Measurements from ENCODE around the gene EFNA1. TPM values are rescaled to one million over a fixed set of nuclear protein-coding genes. Genes with fewer than 3 reads are reported as not detected.

Gene EFNA1
- total RNA-seq, 1 experiment from 2014 or later: not detected

DNA sequence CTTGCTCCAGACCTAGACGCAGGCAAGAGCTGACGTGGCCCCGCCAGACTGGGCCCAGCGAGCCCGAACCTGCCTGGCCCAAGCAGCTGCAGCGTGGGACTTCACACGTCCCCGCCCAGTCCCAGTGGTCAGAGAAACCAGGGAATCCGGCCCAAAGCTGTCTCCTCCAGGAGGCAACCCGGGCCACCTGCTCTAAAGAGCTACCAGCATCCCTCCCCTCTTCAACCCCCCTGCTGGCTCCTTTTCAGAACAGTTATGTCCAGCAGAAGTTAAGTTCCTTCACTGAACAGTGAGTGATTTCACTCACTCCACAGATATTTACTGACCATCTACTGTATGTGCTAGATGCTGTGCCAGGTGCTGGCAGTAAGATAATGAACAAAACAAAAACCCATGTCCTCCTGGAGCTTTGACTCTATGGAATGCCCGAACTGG is 2.1 kb upstream of the EFNA1 start:
- Histone ChIP-seq H3K27me3 (ENCODE audit: low read length) (no peaks in the 10 kb centered on the region), H3K4me1 (ENCODE audit: low read length) (peaks cover 21% of the 10 kb centered on the region), H3K79me2 (ENCODE audit: low read length) (no peaks in the 10 kb centered on the region), H2AFZ (ENCODE audit: low read length) (no peak overlapping the region), H3K9me2 (replicated peaks; ENCODE audit: insufficient read depth, low read length) (no peaks in the 10 kb centered on the region), H3K36me3 (ENCODE audit: insufficient read depth, low read length) (no peaks in the 10 kb centered on the region), H4K20me1 (ENCODE audit: insufficient read depth, low read depth, low read length) (no peaks in the 10 kb centered on the region), H3K27ac (ENCODE audit: low read length) (no peak overlapping the region), H3K4me3 (ENCODE audit: low read length) (no peak overlapping the region), H3K9me3 (ENCODE audit: low read length) (no peaks in the 10 kb centered on the region), H3K9ac (ENCODE audit: low read length) (no peak overlapping the region), H3K4me2 (ENCODE audit: low read depth, low read length, poor library complexity, severe bottlenecking) (no peak overlapping the region)
- DNase-seq: no peak

DNA sequence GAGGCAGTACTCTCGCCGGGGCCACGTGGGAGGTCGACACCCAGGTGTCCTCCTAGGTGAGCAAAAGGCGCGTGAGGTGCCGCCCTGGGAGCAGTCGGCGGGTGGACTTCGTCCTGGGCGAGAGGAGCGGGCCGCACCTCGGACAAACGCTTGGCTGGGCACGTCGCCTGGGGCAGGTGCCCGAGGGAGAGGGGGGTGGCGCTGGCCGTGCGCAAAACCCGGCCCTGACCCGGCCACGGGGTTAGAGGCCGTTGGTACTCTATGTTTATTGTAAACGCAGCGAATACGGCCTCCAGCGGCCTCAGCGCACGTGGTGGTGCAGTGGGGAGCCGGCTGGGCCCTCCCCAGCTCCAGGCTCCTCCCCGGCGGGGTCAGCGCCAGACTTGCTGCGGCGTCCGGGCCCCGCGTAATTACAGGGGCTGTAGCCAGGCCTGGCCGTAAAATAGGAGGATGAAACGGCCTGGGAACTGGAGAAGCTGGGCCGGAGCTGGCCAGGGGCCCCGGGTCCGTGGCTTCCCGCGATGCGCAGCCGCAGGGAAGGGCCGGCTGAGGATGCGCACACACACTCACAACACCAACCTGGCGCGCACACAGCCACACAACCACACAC is 1.6 kb upstream of the EFNA1 start:
- Histone ChIP-seq H3K36me3 (ENCODE audit: insufficient read depth, low read length) (no peaks in the 10 kb centered on the region), H3K4me2 (ENCODE audit: low read depth, low read length, poor library complexity, severe bottlenecking) (no peak overlapping the region), H3K27me3 (ENCODE audit: low read length) (no peaks in the 10 kb centered on the region), H4K20me1 (ENCODE audit: insufficient read depth, low read depth, low read length) (no peaks in the 10 kb centered on the region), H3K9me2 (replicated peaks; ENCODE audit: insufficient read depth, low read length) (no peaks in the 10 kb centered on the region), H3K27ac (ENCODE audit: low read length) (no peak overlapping the region), H3K4me1 (ENCODE audit: low read length) (peaks cover 21% of the 10 kb centered on the region), H3K4me3 (ENCODE audit: low read length) (no peak overlapping the region), H3K9me3 (ENCODE audit: low read length) (no peaks in the 10 kb centered on the region), H3K9ac (ENCODE audit: low read length) (no peak overlapping the region), H2AFZ (ENCODE audit: low read length) (no peak overlapping the region), H3K79me2 (ENCODE audit: low read length) (no peaks in the 10 kb centered on the region)
- DNase-seq: no peak

DNA sequence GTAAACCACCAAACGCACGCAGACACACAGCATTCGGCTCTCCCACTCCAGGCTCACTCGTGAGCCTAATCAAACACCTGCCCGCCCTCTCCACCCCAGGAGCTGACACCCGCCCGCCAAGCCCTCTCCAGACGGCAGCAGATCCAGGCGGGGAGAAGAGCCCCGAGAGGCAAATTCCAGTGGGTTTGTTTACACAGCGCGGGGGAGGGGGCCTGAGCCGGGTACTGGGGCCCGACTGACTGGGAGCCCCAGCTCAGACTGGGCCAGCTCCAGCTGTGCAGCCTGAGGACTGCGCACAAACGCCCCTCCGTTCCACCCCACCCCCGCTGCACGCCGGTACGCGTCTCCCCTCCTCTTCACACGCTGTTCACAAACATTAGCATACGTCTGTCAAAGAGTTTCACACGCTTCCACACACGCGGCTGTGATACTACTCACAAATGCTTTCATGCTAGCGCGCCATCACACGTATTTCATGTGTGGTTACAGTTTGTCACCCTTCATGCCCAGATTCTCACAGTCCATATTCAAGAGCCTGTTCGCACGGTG is 1.0 kb upstream of the EFNA1 start:
- Histone ChIP-seq H3K9me3 (ENCODE audit: low read length) (no peaks in the 10 kb centered on the region), H3K4me3 (ENCODE audit: low read length) (peak overlapping the region; percentile 37; the same call in 1 of the 2 replicates), H3K27me3 (ENCODE audit: low read length) (no peaks in the 10 kb centered on the region), H3K4me2 (ENCODE audit: low read depth, low read length, poor library complexity, severe bottlenecking) (peak overlapping the region; percentile 62), H3K9me2 (replicated peaks; ENCODE audit: insufficient read depth, low read length) (no peaks in the 10 kb centered on the region), H2AFZ (ENCODE audit: low read length) (peak overlapping the region; percentile 49; the same call in 1 of the 2 replicates), H3K4me1 (ENCODE audit: low read length) (peaks cover 21% of the 10 kb centered on the region), H3K27ac (ENCODE audit: low read length) (no peak overlapping the region), H4K20me1 (ENCODE audit: insufficient read depth, low read depth, low read length) (no peaks in the 10 kb centered on the region), H3K9ac (ENCODE audit: low read length) (0 out of 2 replicates have a peak overlapping the region, but pooled peaks have one; percentile 10), H3K36me3 (ENCODE audit: insufficient read depth, low read length) (no peaks in the 10 kb centered on the region), H3K79me2 (ENCODE audit: low read length) (no peaks in the 10 kb centered on the region)
- peak; percentile 55 for DNase-seq

DNA sequence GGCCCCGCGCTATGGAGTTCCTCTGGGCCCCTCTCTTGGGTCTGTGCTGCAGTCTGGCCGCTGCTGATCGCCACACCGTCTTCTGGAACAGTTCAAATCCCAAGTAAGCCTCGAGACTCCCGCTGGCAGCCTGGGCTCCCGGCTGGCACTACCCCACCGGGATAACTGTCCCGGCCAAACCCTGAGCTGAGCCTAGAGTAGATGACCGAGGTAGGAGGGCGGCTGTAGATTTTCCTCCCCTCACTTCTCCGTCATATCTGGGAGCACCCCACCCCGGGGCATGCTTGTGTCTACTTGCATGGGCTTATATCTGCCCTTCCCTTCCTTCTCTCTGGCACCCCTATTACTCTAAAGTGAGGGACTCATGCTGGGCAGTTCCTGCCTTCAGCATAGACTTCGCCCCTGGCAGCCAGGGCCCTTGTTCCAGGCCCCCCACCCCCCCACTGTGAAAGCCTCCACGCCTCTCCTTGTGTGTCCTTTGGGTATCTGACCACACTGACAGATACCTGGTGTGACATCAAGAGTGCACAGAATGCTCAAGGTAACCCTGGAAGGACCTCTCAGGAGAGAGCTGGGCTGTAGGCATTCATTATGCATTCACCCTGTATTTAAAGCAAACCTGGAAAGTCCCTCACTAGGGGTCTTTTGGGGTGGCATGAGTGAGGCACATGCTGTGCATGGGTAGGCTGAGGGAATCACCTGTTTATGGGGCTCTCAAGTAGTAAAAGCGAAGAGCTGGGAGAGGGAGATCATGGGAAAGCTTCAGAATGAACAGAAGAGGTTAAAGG is 485 bp downstream of the EFNA1 start:
- no peak for DNase-seq
- H2AFZ ChIP-seq (ENCODE audit: low read length): no peak overlapping the region
- H3K9ac ChIP-seq (ENCODE audit: low read length): peak overlapping the region; percentile 32; the same call in 1 of the 2 replicates
- H3K27me3 ChIP-seq (ENCODE audit: low read length): no peaks in the 10 kb centered on the region
- no peak overlapping the region for H3K27ac ChIP-seq (ENCODE audit: low read length)
- H3K4me3 ChIP-seq (ENCODE audit: low read length): peak overlapping the region; percentile 37; the same call in 1 of the 2 replicates
- H3K36me3 ChIP-seq (ENCODE audit: insufficient read depth, low read length): no peaks in the 10 kb centered on the region
- H3K4me2 ChIP-seq (ENCODE audit: low read depth, low read length, poor library complexity, severe bottlenecking): peak overlapping the region; percentile 62
- H3K9me3 ChIP-seq (ENCODE audit: low read length): no peaks in the 10 kb centered on the region
- no peaks in the 10 kb centered on the region for H3K79me2 ChIP-seq (ENCODE audit: low read length)
- peaks cover 21% of the 10 kb centered on the region for H3K4me1 ChIP-seq (ENCODE audit: low read length)
- no peaks in the 10 kb centered on the region for H4K20me1 ChIP-seq (ENCODE audit: insufficient read depth, low read depth, low read length)
- no peaks in the 10 kb centered on the region for H3K9me2 ChIP-seq (replicated peaks; ENCODE audit: insufficient read depth, low read length)

DNA sequence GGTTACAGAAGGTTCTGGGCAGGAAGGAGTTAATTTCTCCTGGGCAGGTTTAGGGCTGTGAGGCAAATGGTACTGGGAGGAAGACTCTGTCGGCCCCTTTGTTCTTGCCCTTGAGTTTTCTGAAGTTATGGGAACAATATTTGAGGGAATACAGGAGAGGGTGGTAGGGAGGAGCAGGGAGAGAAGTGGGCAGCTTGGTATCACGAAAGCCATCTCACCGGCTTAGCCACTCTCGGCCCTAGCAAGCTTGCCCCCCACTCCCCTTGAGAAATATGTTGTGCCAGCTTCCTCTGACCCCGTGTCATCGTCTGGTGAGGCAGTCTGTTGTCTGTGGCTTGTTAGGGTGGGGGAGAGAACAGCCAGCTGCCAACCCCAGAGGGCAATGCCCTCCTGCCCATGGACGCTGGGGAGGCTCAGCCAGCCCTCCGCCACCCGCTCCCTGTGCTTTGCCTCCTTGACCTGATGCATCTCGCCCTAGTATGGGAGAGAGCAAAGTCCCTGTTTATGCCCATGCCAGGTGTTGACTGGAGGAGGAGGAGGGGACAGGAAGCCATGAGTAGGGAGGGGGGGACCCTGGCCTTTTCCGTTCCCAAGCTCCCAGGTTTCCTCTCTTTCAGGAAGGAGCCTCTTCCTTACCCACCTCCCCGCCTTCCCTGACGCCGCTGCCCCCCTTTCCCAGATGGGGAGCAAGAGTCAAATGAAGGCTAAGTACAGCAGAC is 1.2 kb downstream of the EFNA1 start:
- Histone ChIP-seq H3K9me3 (ENCODE audit: low read length) (no peaks in the 10 kb centered on the region), H3K27ac (ENCODE audit: low read length) (no peak overlapping the region), H3K4me1 (ENCODE audit: low read length) (peaks cover 21% of the 10 kb centered on the region), H3K27me3 (ENCODE audit: low read length) (no peaks in the 10 kb centered on the region), H3K9ac (ENCODE audit: low read length) (peak overlapping the region; percentile 32; the same call in 1 of the 2 replicates), H3K4me3 (ENCODE audit: low read length) (no peak overlapping the region), H3K79me2 (ENCODE audit: low read length) (no peaks in the 10 kb centered on the region), H4K20me1 (ENCODE audit: insufficient read depth, low read depth, low read length) (no peaks in the 10 kb centered on the region), H2AFZ (ENCODE audit: low read length) (no peak overlapping the region), H3K9me2 (replicated peaks; ENCODE audit: insufficient read depth, low read length) (no peaks in the 10 kb centered on the region), H3K36me3 (ENCODE audit: insufficient read depth, low read length) (no peaks in the 10 kb centered on the region), H3K4me2 (ENCODE audit: low read depth, low read length, poor library complexity, severe bottlenecking) (peak overlapping the region; percentile 62)
- DNase-seq: no peak

DNA sequence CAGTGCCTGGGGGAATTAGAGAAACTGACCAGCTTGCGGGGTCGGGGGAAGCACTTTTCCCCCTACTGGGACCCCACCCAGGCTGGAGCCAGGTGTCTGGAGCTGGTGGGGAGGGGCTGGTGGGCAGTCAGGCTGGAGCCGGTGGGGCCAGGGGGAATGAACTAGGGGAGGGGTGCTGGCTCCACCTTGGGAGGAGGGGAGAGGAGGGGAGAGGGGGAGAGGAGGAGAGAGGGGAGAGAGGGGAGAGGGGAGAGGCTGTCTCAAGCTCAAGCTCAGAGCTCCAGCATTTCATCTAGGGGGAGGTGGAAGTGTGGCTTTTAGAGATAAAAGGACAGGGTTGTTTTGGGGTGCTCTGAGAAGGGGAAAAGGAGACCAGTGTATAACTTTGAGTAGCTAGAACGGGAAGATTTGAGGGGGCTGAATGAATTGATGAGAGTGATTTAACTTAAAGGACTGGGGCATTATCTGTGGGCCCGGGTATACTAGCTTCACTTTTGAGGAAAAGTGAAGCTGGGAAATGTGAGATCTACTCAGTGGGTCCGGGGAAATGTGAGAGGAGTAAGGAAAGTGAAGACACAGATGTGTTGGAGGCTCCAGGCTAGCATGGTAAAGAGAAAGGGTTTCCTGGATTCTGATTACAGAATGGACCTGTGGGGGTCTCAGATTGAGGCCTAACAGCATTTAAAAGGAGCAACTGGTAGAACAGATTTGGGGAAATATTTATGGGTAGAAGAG is 2.8 kb downstream of the EFNA1 start:
- no peak overlapping the region for H3K9ac ChIP-seq (ENCODE audit: low read length)
- H3K9me3 ChIP-seq (ENCODE audit: low read length): no peaks in the 10 kb centered on the region
- H2AFZ ChIP-seq (ENCODE audit: low read length): no peak overlapping the region
- H3K4me2 ChIP-seq (ENCODE audit: low read depth, low read length, poor library complexity, severe bottlenecking): no peak overlapping the region
- H3K9me2 ChIP-seq (replicated peaks; ENCODE audit: insufficient read depth, low read length): no peaks in the 10 kb centered on the region
- peaks cover 29% of the 10 kb centered on the region for H3K4me1 ChIP-seq (ENCODE audit: low read length)
- no peaks in the 10 kb centered on the region for H3K27me3 ChIP-seq (ENCODE audit: low read length)
- no peak overlapping the region for H3K4me3 ChIP-seq (ENCODE audit: low read length)
- no peaks in the 10 kb centered on the region for H3K79me2 ChIP-seq (ENCODE audit: low read length)
- no peak overlapping the region for H3K27ac ChIP-seq (ENCODE audit: low read length)
- no peaks in the 10 kb centered on the region for H3K36me3 ChIP-seq (ENCODE audit: insufficient read depth, low read length)
- DNase-seq: no peak
- no peaks in the 10 kb centered on the region for H4K20me1 ChIP-seq (ENCODE audit: insufficient read depth, low read depth, low read length)

DNA sequence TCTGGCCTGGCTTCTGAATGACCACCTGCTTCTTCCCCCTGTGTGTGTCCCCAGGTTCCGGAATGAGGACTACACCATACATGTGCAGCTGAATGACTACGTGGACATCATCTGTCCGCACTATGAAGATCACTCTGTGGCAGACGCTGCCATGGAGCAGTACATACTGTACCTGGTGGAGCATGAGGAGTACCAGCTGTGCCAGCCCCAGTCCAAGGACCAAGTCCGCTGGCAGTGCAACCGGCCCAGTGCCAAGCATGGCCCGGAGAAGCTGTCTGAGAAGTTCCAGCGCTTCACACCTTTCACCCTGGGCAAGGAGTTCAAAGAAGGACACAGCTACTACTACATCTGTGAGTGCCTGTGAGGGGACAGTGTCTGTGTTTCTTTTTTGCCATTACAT is 3.6 kb downstream of the EFNA1 start:
- no peak overlapping the region for H3K4me3 ChIP-seq (ENCODE audit: low read length)
- no peaks in the 10 kb centered on the region for H4K20me1 ChIP-seq (ENCODE audit: insufficient read depth, low read depth, low read length)
- H3K4me2 ChIP-seq (ENCODE audit: low read depth, low read length, poor library complexity, severe bottlenecking): no peak overlapping the region
- H3K27ac ChIP-seq (ENCODE audit: low read length): no peak overlapping the region
- no peaks in the 10 kb centered on the region for H3K9me3 ChIP-seq (ENCODE audit: low read length)
- peaks cover 29% of the 10 kb centered on the region for H3K4me1 ChIP-seq (ENCODE audit: low read length)
- H3K9me2 ChIP-seq (replicated peaks; ENCODE audit: insufficient read depth, low read length): no peaks in the 10 kb centered on the region
- no peak overlapping the region for H2AFZ ChIP-seq (ENCODE audit: low read length)
- no peak for DNase-seq
- no peak overlapping the region for H3K9ac ChIP-seq (ENCODE audit: low read length)
- no peaks in the 10 kb centered on the region for H3K36me3 ChIP-seq (ENCODE audit: insufficient read depth, low read length)
- no peaks in the 10 kb centered on the region for H3K79me2 ChIP-seq (ENCODE audit: low read length)
- no peaks in the 10 kb centered on the region for H3K27me3 ChIP-seq (ENCODE audit: low read length)
